Subcutaneous adipose tissue (tissue), 4 donors: ENCODE data around the gene UTP11. TPM values are rescaled to one million over a fixed set of nuclear protein-coding genes. Genes with fewer than 3 reads are reported as not detected.

Experiments
- CTCF ChIP-seq: fragments of 450-650 bp; IDR thresholded peaks from one replicate; pipeline ENCODE4 v1.5.1; 2016; ENCODE audit warnings: low read depth, mild to moderate bottlenecking, control low read depth, antibody characterized with exemption, moderate library complexity
- total RNA-seq, 4 donors: library from RNA; depleted of rRNA; stranded (reverse); fragments of >200 nt; gene quantifications; one replicate each; pipeline ENCODE4 v1.1.0, GENCODE V29; 2016

Gene UTP11
- total RNA-seq, 4 donors from 2014 or later, result 15.1 to 40.4 (median 24.2) TPM

- no peak for TF ChIP-seq CTCF
These were observed 3.3 kb upstream of the UTP11 start for GRCh38 chr1:38009088-38009840.

- TF ChIP-seq CTCF, result no peak
These were observed 2.7 kb upstream of the UTP11 start for GRCh38 chr1:38009841-38010180.

- no peak for TF ChIP-seq CTCF
These were observed 691 bp downstream of the UTP11 start for GRCh38 chr1:38013227-38013622.

- no peak for TF ChIP-seq CTCF
These were observed 1.6 kb downstream of the UTP11 start for GRCh38 chr1:38014171-38014570.

- TF ChIP-seq CTCF, result no peak
These were observed 2.3 kb downstream of the UTP11 start for GRCh38 chr1:38014724-38015424.

- no peak for TF ChIP-seq CTCF
These were observed 3.6 kb downstream of the UTP11 start for GRCh38 chr1:38015978-38016725.

GRCh38 chr1:38018864-38019343 lies 6.4 kb downstream of the UTP11 start:
- TF ChIP-seq CTCF, result no peak
